GM12878 (cell line): ENCODE data around the gene MYO16. TPM values are rescaled to one million over a fixed set of nuclear protein-coding genes. Genes with fewer than 3 reads are reported as not detected.

ENCODE experiments used
- BCLAF1 ChIP-seq: fragments of 450-650 bp; IDR thresholded peaks from 2 replicates; pipeline ENCODE4 v1.6.1; 2017; ENCODE audit warnings: antibody characterized with exemption, mild to moderate bottlenecking, moderate library complexity
- BRCA1 ChIP-seq: IDR thresholded peaks from 2 replicates; pipeline ENCODE4 v1.6.1; 2011; ENCODE audit warnings: low read depth, low read length, improper control_type of control experiment
- CHD4 ChIP-seq: fragments of 200-600 bp; sonication (generic); IDR thresholded peaks from 2 replicates; pipeline ENCODE4 v1.6.1; 2016; ENCODE audit warnings: mild to moderate bottlenecking
- EP300 ChIP-seq, 2 experiments: fragments of 150-350 bp in 1 of 2; IDR thresholded peaks; 2 replicates each; pipeline ENCODE4 v1.6.1; 2011 to 2012; ENCODE audit warnings: low read depth in 2 of 2, low read length in 2 of 2, borderline replicate concordance in 1 of 2, improper control_type of control experiment in 1 of 2, inconsistent platforms in 1 of 2; ENCODE audit not compliant: control insufficient read depth in 1 of 2
- FOS ChIP-seq: IDR thresholded peaks from 3 replicates; pipeline ENCODE4 v1.6.1; 2011; ENCODE audit warnings: borderline replicate concordance; ENCODE audit not compliant: insufficient read length; ENCODE audit errors: extremely low read depth
- JUNB ChIP-seq: IDR thresholded peaks from 2 replicates; pipeline ENCODE4 v1.6.1; 2016; ENCODE audit warnings: antibody characterized with exemption, mild to moderate bottlenecking
- KDM1A ChIP-seq: fragments of 200-600 bp; sonication (generic); IDR thresholded peaks from 2 replicates; pipeline ENCODE4 v1.6.1; 2016; ENCODE audit warnings: borderline replicate concordance
- NR2F1 ChIP-seq: fragments of 450-650 bp; conservative IDR thresholded peaks from 2 replicates; pipeline ENCODE4 v1.6.1; 2017; ENCODE audit warnings: mild to moderate bottlenecking
- POLR2AphosphoS2 ChIP-seq: IDR thresholded peaks from 2 replicates; pipeline ENCODE4 v1.6.1; 2011; ENCODE audit warnings: low read depth, mild to moderate bottlenecking, low read length, improper control_type of control experiment, moderate library complexity
- SMARCA5 ChIP-seq: fragments of 450-650 bp; IDR thresholded peaks from 2 replicates; pipeline ENCODE4 v1.6.1; 2017; ENCODE audit warnings: mild to moderate bottlenecking
- SPI1 ChIP-seq: IDR thresholded peaks from 2 replicates; pipeline ENCODE4 v1.6.1; 2011; ENCODE audit warnings: low read depth, mild to moderate bottlenecking, low read length, moderate library complexity, borderline replicate concordance; ENCODE audit not compliant: insufficient read depth
- TCF12 ChIP-seq: IDR thresholded peaks from 2 replicates; pipeline ENCODE4 v1.6.1; 2011; ENCODE audit warnings: low read depth, mild to moderate bottlenecking, low read length
- TCF7 ChIP-seq: IDR thresholded peaks from 2 replicates; pipeline ENCODE4 v1.6.1; 2014; ENCODE audit warnings: antibody characterized with exemption, borderline replicate concordance
- USF2 ChIP-seq: IDR thresholded peaks from 2 replicates; pipeline ENCODE4 v1.6.1; 2011; ENCODE audit warnings: low read depth, low read length, improper control_type of control experiment, borderline replicate concordance
- YBX1 ChIP-seq: fragments of 450-650 bp; IDR thresholded peaks from 2 replicates; pipeline ENCODE4 v1.6.1; 2016; ENCODE audit warnings: antibody characterized with exemption
- ZBED1 ChIP-seq: IDR thresholded peaks from 2 replicates; pipeline ENCODE4 v1.6.1; 2016; ENCODE audit warnings: borderline replicate concordance
- ZBTB33 ChIP-seq: fragments of 450-650 bp; IDR thresholded peaks from 2 replicates; pipeline ENCODE4 v1.6.1; 2017; ENCODE audit warnings: mild to moderate bottlenecking
- ZNF274 ChIP-seq: IDR thresholded peaks from one replicate; pipeline ENCODE4 v1.8.0; 2011; ENCODE audit not compliant: insufficient read length, insufficient read depth
- polyA plus RNA-seq, 11 experiments: library from polyadenylated mRNA; depleted of rRNA in 4 of 11; unstranded in 6 of 11; stranded (reverse) in 5 of 11; fragments of >200 nt; fragmentation: Nextera tagmentation in 4 of 11; fragmentation: Illumina TruSeq in 1 of 11; extraction: Ambion mirVana in 4 of 11; extraction: Trizol in 1 of 11; gene quantifications; 1 replicate in 1 of 11; 2 replicates in 10 of 11; pipeline versions ENCODE4 v1.2.1 to v1.2.3, GENCODE V29; 2011 to 2016; ENCODE audit warnings: inconsistent platforms in 2 of 11, missing spikeins in 2 of 11, low read depth in 1 of 11
- total RNA-seq, 4 experiments: library from RNA; depleted of rRNA in 3 of 4; stranded (reverse); fragments of >200 nt in 3 of 4; fragmentation: Illumina TruSeq in 1 of 4; extraction: Trizol in 1 of 4; gene quantifications; 2 replicates each; pipeline versions ENCODE4 v1.2.1 to v1.2.3, GENCODE V29; 2013 to 2021
- TF ChIP-seq, protein P1 (sequence below): fragments of 450-650 bp; IDR thresholded peaks from 2 replicates; pipeline ENCODE4 v1.6.1; 2016; ENCODE audit warnings: mild to moderate bottlenecking
- TF ChIP-seq, protein P2 (sequence below): fragments of 150-350 bp; IDR thresholded peaks from 2 replicates; pipeline ENCODE4 v1.6.1; 2016; ENCODE audit warnings: low read depth, low read length

Gene MYO16
- total and polyA plus RNA-seq, 10 of the 15 experiments (the other 5 are each of a cell fraction or from before 2014, with no cell fraction given), result under 0.01 to 1.7 (median 0.05) TPM; not detected in 4

GRCh38 chr13:109162248-109163036 is 533.0 kb downstream of the MYO16 start (continued):
- peak; percentile 31; the same call in 1 of the 2 replicates for TF ChIP-seq USF2
- peak; percentile 97 for TF ChIP-seq JUNB
- TF ChIP-seq ZNF274, result no peak
- TF ChIP-seq TCF12, result peak; percentile 99
- peak; percentile 97; the same call in 1 of the 2 replicates for TF ChIP-seq CHD4
- 0 out of 2 replicates have a peak, but pooled peaks have one; percentile 12 for TF ChIP-seq YBX1
- TF ChIP-seq TCF7, result peak; percentile 89
- TF ChIP-seq KDM1A, result no peak
- TF ChIP-seq BCLAF1, result no peak
- TF ChIP-seq, protein P1, sequence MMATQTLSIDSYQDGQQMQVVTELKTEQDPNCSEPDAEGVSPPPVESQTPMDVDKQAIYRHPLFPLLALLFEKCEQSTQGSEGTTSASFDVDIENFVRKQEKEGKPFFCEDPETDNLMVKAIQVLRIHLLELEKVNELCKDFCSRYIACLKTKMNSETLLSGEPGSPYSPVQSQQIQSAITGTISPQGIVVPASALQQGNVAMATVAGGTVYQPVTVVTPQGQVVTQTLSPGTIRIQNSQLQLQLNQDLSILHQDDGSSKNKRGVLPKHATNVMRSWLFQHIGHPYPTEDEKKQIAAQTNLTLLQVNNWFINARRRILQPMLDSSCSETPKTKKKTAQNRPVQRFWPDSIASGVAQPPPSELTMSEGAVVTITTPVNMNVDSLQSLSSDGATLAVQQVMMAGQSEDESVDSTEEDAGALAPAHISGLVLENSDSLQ, result peak; percentile 54; the same call in 1 of the 2 replicates
- TF ChIP-seq BRCA1, result no peak; the same call in 1 of the 2 replicates
- TF ChIP-seq POLR2AphosphoS2, result no peak
- TF ChIP-seq SPI1, result peak; percentile 100
- TF ChIP-seq ZBED1, result peak; percentile 99
- TF ChIP-seq, protein P2, sequence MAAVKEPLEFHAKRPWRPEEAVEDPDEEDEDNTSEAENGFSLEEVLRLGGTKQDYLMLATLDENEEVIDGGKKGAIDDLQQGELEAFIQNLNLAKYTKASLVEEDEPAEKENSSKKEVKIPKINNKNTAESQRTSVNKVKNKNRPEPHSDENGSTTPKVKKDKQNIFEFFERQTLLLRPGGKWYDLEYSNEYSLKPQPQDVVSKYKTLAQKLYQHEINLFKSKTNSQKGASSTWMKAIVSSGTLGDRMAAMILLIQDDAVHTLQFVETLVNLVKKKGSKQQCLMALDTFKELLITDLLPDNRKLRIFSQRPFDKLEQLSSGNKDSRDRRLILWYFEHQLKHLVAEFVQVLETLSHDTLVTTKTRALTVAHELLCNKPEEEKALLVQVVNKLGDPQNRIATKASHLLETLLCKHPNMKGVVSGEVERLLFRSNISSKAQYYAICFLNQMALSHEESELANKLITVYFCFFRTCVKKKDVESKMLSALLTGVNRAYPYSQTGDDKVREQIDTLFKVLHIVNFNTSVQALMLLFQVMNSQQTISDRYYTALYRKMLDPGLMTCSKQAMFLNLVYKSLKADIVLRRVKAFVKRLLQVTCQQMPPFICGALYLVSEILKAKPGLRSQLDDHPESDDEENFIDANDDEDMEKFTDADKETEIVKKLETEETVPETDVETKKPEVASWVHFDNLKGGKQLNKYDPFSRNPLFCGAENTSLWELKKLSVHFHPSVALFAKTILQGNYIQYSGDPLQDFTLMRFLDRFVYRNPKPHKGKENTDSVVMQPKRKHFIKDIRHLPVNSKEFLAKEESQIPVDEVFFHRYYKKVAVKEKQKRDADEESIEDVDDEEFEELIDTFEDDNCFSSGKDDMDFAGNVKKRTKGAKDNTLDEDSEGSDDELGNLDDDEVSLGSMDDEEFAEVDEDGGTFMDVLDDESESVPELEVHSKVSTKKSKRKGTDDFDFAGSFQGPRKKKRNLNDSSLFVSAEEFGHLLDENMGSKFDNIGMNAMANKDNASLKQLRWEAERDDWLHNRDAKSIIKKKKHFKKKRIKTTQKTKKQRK, result no peak
- peak; percentile 99 for TF ChIP-seq EP300 (IDR thresholded peaks at IDR 0.05; ENCODE audit: borderline replicate concordance in 1 of 2, control insufficient read depth in 1 of 2, low read depth in 2 of 2, low read length in 2 of 2)
- peak; percentile 96 for TF ChIP-seq SMARCA5
- TF ChIP-seq FOS, result no peak
- no peak for TF ChIP-seq ZBTB33
- peak; percentile 83 for TF ChIP-seq NR2F1
